GM12874 (cell line): Measurements from ENCODE around the gene RAB27A.

Experiments used
- TF ChIP-seq, protein P1 (sequence below): IDR thresholded peaks from 2 replicates; pipeline ENCODE4 v1.5.1; 2011; ENCODE audit warnings: low read depth, mild to moderate bottlenecking, control low read depth, low read length, moderate library complexity; ENCODE audit not compliant: insufficient read depth

RAB27A gene

GRCh38 chr15:55253580-55253979 is 36.0 kb downstream of the RAB27A start:
- TF ChIP-seq, protein P1, sequence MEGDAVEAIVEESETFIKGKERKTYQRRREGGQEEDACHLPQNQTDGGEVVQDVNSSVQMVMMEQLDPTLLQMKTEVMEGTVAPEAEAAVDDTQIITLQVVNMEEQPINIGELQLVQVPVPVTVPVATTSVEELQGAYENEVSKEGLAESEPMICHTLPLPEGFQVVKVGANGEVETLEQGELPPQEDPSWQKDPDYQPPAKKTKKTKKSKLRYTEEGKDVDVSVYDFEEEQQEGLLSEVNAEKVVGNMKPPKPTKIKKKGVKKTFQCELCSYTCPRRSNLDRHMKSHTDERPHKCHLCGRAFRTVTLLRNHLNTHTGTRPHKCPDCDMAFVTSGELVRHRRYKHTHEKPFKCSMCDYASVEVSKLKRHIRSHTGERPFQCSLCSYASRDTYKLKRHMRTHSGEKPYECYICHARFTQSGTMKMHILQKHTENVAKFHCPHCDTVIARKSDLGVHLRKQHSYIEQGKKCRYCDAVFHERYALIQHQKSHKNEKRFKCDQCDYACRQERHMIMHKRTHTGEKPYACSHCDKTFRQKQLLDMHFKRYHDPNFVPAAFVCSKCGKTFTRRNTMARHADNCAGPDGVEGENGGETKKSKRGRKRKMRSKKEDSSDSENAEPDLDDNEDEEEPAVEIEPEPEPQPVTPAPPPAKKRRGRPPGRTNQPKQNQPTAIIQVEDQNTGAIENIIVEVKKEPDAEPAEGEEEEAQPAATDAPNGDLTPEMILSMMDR: no peak

DNA sequence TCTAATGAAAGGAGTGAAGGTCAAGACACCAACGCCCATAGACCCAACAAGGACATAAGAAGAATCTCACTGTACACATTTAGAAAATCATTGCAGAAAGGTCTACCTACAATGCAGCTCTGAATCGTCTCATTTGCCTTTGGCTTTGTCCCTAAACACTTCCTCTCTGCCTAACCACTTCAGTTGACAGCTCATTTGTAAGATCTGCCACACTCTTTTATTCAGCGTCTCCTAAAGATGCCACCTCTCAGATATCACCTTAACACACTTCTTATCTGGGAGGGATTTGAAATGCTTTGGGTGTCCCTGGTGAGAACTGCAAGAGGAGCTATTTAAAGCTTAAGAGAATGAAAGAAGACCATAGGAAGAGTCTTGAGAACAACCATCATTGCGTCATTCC is 38.7 kb downstream of the RAB27A start:
- TF ChIP-seq, protein P1: no peak

- TF ChIP-seq, protein P1: no peak
Measured at GRCh38 chr15:55250392-55250791, 39.2 kb downstream of the RAB27A start.

GRCh38 chr15:55248895-55249294 is 40.7 kb downstream of the RAB27A start:
- TF ChIP-seq, protein P1: no peak

GRCh38 chr15:55247766-55248427 is 41.7 kb downstream of the RAB27A start:
- TF ChIP-seq, protein P1: no peak

DNA sequence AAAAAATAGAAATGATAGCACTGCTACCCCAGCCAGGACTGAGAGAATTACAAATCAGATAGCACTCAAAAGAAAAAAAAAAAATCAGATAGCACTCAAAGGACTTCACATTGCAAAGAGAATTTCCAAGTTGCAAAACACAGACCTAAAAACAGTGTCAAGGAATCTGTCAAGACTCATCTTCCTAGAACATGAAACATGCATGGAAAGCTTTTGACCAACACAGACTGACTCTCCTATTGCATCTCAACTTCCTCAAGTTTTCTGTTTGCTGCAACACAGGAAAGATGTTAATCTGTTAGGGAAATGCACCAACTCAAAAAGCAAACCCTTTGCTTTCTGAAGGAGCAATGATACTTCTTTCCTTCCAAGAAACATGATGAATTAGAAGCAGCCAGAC is 42.3 kb downstream of the RAB27A start:
- TF ChIP-seq, protein P1: no peak

GRCh38 chr15:55246567-55246966 is 43.0 kb downstream of the RAB27A start:
- TF ChIP-seq, protein P1: no peak
